IMR-90 (cell line): Measurements from ENCODE around the gene SGK1. TPM values are rescaled to one million over a fixed set of nuclear protein-coding genes. Genes with fewer than 3 reads are reported as not detected.

Experiments
- ATAC-seq: fragments of 200-7000 bp; cut with Tn5 transposase; 2 replicates; pipeline ENCODE4 v1.9.1; 2020; ENCODE audit warnings: low read depth, mild to moderate bottlenecking, moderate library complexity
- BruUV-seq: library from RNA; stranded (reverse); fragments of 400-500 nt; replicated peaks from 2 replicates; lab custom pipeline; 2021; lab: Mats Ljungman, UMichigan
- CTCF ChIA-PET: fragments of 300-600 bp; formaldehyde crosslinking; extraction: SDS; loops from one replicate; lab custom pipeline; 2021; ENCODE audit warnings: antibody characterized with exemption; lab: Yijun Ruan, JAX
- POLR2A ChIA-PET: fragments of 300-600 bp; sonication (Branson Sonifier 250); formaldehyde crosslinking; loops from one replicate; lab custom pipeline; 2022; ENCODE audit warnings: antibody characterized with exemption; ENCODE audit not compliant: unreplicated experiment; lab: Charles Lee
- DNase-seq: peaks from one replicate; pipeline ENCODE4 v3.0.0; 2013
- H2AFZ ChIP-seq: replicated peaks from 2 replicates; pipeline ENCODE3; 2013; ENCODE audit warnings: low read length, mild to moderate bottlenecking; ENCODE audit not compliant: poor library complexity
- H2AK5ac ChIP-seq: 2 replicates; pipeline ENCODE4 v1.6.1; 2013; ENCODE audit warnings: low read depth, low read length, inconsistent platforms
- H2AK9ac ChIP-seq: replicated peaks from 2 replicates; pipeline ENCODE3; 2013; ENCODE audit warnings: mild to moderate bottlenecking, low read depth, low read length, moderate library complexity; ENCODE audit not compliant: poor library complexity
- H2BK120ac ChIP-seq: 2 replicates; pipeline ENCODE4 v1.6.1; 2013; ENCODE audit warnings: low read depth, low read length, inconsistent platforms
- H2BK15ac ChIP-seq: 3 replicates; pipeline ENCODE4 v1.6.1; 2013; ENCODE audit warnings: low read depth, low read length, inconsistent platforms
- H2BK20ac ChIP-seq: 2 replicates; pipeline ENCODE4 v1.6.1; 2013; ENCODE audit warnings: low read depth, mild to moderate bottlenecking, inconsistent platforms, low read length, moderate library complexity
- H2BK5ac ChIP-seq: 2 replicates; pipeline ENCODE4 v1.6.1; 2013; ENCODE audit warnings: mild to moderate bottlenecking, low read depth, low read length, inconsistent platforms; ENCODE audit not compliant: poor library complexity, severe bottlenecking
- H3K14ac ChIP-seq: replicated peaks from 2 replicates; pipeline ENCODE4 v1.6.1; 2013; ENCODE audit warnings: low read depth, low read length, inconsistent platforms
- H3K18ac ChIP-seq: 2 replicates; pipeline ENCODE4 v1.6.1; 2013; ENCODE audit warnings: low read depth, low read length, control low read depth
- H3K23ac ChIP-seq: 2 replicates; pipeline ENCODE4 v1.6.1; 2013; ENCODE audit warnings: low read depth, low read length, inconsistent platforms
- H3K27ac ChIP-seq: 2 replicates; pipeline ENCODE4 v1.5.1; 2013; ENCODE audit warnings: mild to moderate bottlenecking, control low read depth, low read length; ENCODE audit not compliant: insufficient read depth
- H3K27me3 ChIP-seq: 2 replicates; pipeline ENCODE4 v1.6.1; 2013; ENCODE audit warnings: low read length; ENCODE audit not compliant: control insufficient read depth, insufficient read depth
- H3K36me3 ChIP-seq: 2 replicates; pipeline ENCODE4 v1.6.1; 2013; ENCODE audit warnings: low read length, mixed read lengths; ENCODE audit not compliant: control insufficient read depth, insufficient read depth
- H3K4ac ChIP-seq: 2 replicates; pipeline ENCODE4 v1.6.1; 2013; ENCODE audit warnings: low read depth, low read length, inconsistent platforms
- H3K4me1 ChIP-seq: 2 replicates; pipeline ENCODE4 v1.6.1; 2013; ENCODE audit warnings: low read length, mixed read lengths; ENCODE audit not compliant: control insufficient read depth, insufficient read depth
- H3K4me2 ChIP-seq: 2 replicates; pipeline ENCODE4 v1.6.1; 2013; ENCODE audit warnings: low read depth, mild to moderate bottlenecking, control low read depth, low read length, moderate library complexity
- H3K4me3 ChIP-seq: 2 replicates; pipeline ENCODE4 v1.5.1; 2013; ENCODE audit warnings: low read depth, mild to moderate bottlenecking, control low read depth, low read length, moderate library complexity; ENCODE audit not compliant: insufficient read depth
- H3K56ac ChIP-seq: 2 replicates; pipeline ENCODE4 v1.6.1; 2013; ENCODE audit warnings: low read length, inconsistent platforms; ENCODE audit not compliant: insufficient read depth; ENCODE audit errors: extremely low read depth
- H3K79me1 ChIP-seq, 2 experiments: 2 replicates each; pipeline ENCODE4 v1.6.1; 2013; ENCODE audit warnings: low read length in 2 of 2, inconsistent platforms in 1 of 2, low read depth in 1 of 2
- H3K9ac ChIP-seq: 2 replicates; pipeline ENCODE4 v1.6.1; 2013; ENCODE audit warnings: low read depth, low read length, control low read depth
- H3K9me1 ChIP-seq: 2 replicates; pipeline ENCODE4 v1.6.1; 2013; ENCODE audit warnings: low read length, inconsistent platforms; ENCODE audit not compliant: insufficient read depth
- H3K9me3 ChIP-seq: 2 replicates; pipeline ENCODE4 v1.6.1; 2013; ENCODE audit warnings: low read length; ENCODE audit not compliant: control insufficient read depth, insufficient read depth
- H4K20me1 ChIP-seq: 2 replicates; pipeline ENCODE4 v1.6.1; 2013; ENCODE audit warnings: low read length, inconsistent platforms; ENCODE audit not compliant: insufficient read depth
- H4K5ac ChIP-seq: 2 replicates; pipeline ENCODE4 v1.6.1; 2013; ENCODE audit warnings: mild to moderate bottlenecking, low read depth, low read length, control low read depth
- H4K8ac ChIP-seq, 2 experiments: 2 replicates each; pipeline ENCODE4 v1.6.1; 2013; ENCODE audit warnings: low read depth in 2 of 2, low read length in 2 of 2, control low read depth in 1 of 2, inconsistent platforms in 1 of 2
- H4K91ac ChIP-seq: 2 replicates; pipeline ENCODE4 v1.6.1; 2013; ENCODE audit warnings: low read depth, low read length, inconsistent platforms; ENCODE audit not compliant: insufficient read depth
- BHLHE40 ChIP-seq: fragments of 150-350 bp; IDR thresholded peaks from 2 replicates; pipeline ENCODE4 v1.6.1; 2016; ENCODE audit warnings: mild to moderate bottlenecking, low read depth, low read length
- CEBPB ChIP-seq: IDR thresholded peaks from 2 replicates; pipeline ENCODE4 v1.6.1; 2012; ENCODE audit warnings: low read depth, low read length, improper control_type of control experiment
- CHD1 ChIP-seq: IDR thresholded peaks from 2 replicates; pipeline ENCODE4 v1.6.1; 2012; ENCODE audit warnings: low read depth, low read length, improper control_type of control experiment
- FOS ChIP-seq: fragments of 150-350 bp; IDR thresholded peaks from 2 replicates; pipeline ENCODE4 v1.6.1; 2016; ENCODE audit warnings: low read depth, low read length
- MAFK ChIP-seq: IDR thresholded peaks from 2 replicates; pipeline ENCODE4 v1.6.1; 2012; ENCODE audit warnings: low read depth, low read length, improper control_type of control experiment
- MAZ ChIP-seq: IDR thresholded peaks from 2 replicates; pipeline ENCODE4 v1.6.1; 2012; ENCODE audit warnings: low read depth, mild to moderate bottlenecking, low read length, improper control_type of control experiment, moderate library complexity, borderline replicate concordance
- MXI1 ChIP-seq: IDR thresholded peaks from 2 replicates; pipeline ENCODE4 v1.6.1; 2012; ENCODE audit warnings: low read depth, mild to moderate bottlenecking, low read length, moderate library complexity, borderline replicate concordance
- NFE2L2 ChIP-seq: fragments of 150-350 bp; IDR thresholded peaks from 2 replicates; pipeline ENCODE4 v1.6.1; 2016; ENCODE audit warnings: low read depth, mild to moderate bottlenecking, low read length
- POLR2A ChIP-seq: IDR thresholded peaks from 2 replicates; pipeline ENCODE4 v1.6.1; 2012; ENCODE audit warnings: mild to moderate bottlenecking, low read depth, low read length
- RAD21 ChIP-seq: IDR thresholded peaks from 2 replicates; pipeline ENCODE4 v1.6.1; 2012; ENCODE audit warnings: low read length, improper control_type of control experiment
- RCOR1 ChIP-seq: IDR thresholded peaks from 2 replicates; pipeline ENCODE4 v1.6.1; 2012; ENCODE audit warnings: mild to moderate bottlenecking, low read length, improper control_type of control experiment; ENCODE audit not compliant: insufficient replicate concordance
- RFX5 ChIP-seq: IDR thresholded peaks from 2 replicates; pipeline ENCODE4 v1.8.0; 2012; ENCODE audit warnings: low read depth, mild to moderate bottlenecking, low read length, moderate library complexity
- SMC3 ChIP-seq: fragments of 150-350 bp; IDR thresholded peaks from 2 replicates; pipeline ENCODE4 v1.6.1; 2016; ENCODE audit warnings: low read depth, mild to moderate bottlenecking, antibody characterized with exemption, low read length, moderate library complexity
- USF2 ChIP-seq: fragments of 150-350 bp; IDR thresholded peaks from 2 replicates; pipeline ENCODE4 v1.6.1; 2017; ENCODE audit warnings: mild to moderate bottlenecking, antibody characterized with exemption, low read length, low read depth
- WGBS, 2 experiments: methylation state at CpG; one replicate each; pipeline versions ENCODE4 v1.1.5 to v1.1.7; 2013; ENCODE audit warnings: missing lambda C conversion rate in 2 of 2; ENCODE audit not compliant: insufficient read length in 1 of 2; ENCODE audit errors: extremely low coverage in 2 of 2; 5-methylcytosine and 5-hydroxymethylcytosine counted together
- dilution Hi-C: fragments of 300-500 bp; cut with HindIII; formaldehyde crosslinking; loops from one replicate; pipeline ENCODE4 v1.14.3; 2018; ENCODE audit warnings: low sequenced_read_pairs; ENCODE audit not compliant: unreplicated experiment
- in situ Hi-C: fragments of 300-500 bp; cut with MboI; formaldehyde crosslinking; loops from 3 replicates; pipeline ENCODE4 v1.14.3; 2019; ENCODE audit warnings: low sequenced_read_pairs, inconsistent platforms, mixed read lengths
- intact Hi-C: fragments of 100-400 bp; cut with micrococcal nuclease; formaldehyde crosslinking; loops from 2 replicates; pipeline ENCODE4 v1.10.0; 2022
- polyA plus RNA-seq, 3 experiments: library from polyadenylated mRNA; depleted of rRNA; stranded (reverse); fragments of >200 nt; gene quantifications; 2 replicates each; pipeline ENCODE4 v1.2.3, GENCODE V29; 2012; ENCODE audit warnings: low replicate concordance in 1 of 3
- total RNA-seq: library from RNA; depleted of rRNA; stranded (reverse); fragments of >200 nt; gene quantifications from 2 replicates; pipeline ENCODE4 v1.2.3, GENCODE V29; 2012
- TF ChIP-seq, protein P1 (sequence below): conservative IDR thresholded peaks from 2 replicates; pipeline ENCODE4 v1.5.1; 2012; ENCODE audit warnings: mild to moderate bottlenecking, low read depth, low read length, improper control_type of control experiment
- TF ChIP-seq, protein P2 (sequence below): fragments of 150-350 bp; IDR thresholded peaks from 2 replicates; pipeline ENCODE4 v1.6.1; 2016; ENCODE audit warnings: low read depth, mild to moderate bottlenecking, low read length, moderate library complexity, borderline replicate concordance

SGK1 gene
- total and polyA plus RNA-seq, 2 of the 4 experiments (the other 2 are of a cell fraction), result 121 to 255 TPM

GRCh38 chr6:134296762-134297161 is 21.1 kb downstream of the SGK1 start:
- Histone ChIP-seq H2BK120ac (peak overlapping the region; percentile 80), H4K5ac (peak overlapping the region; percentile 69), H3K9ac (no peak overlapping the region), H2BK20ac (peak overlapping the region; percentile 71), H2BK15ac (peak overlapping the region; percentile 79; the same call in 2 of the 3 replicates), H3K4me1 (peaks cover 14% of the 10 kb centered on the region), H3K14ac (peak overlapping the region; percentile 30; the same call in 1 of the 2 replicates), H3K4me2 (no peak overlapping the region), H3K27ac (peak overlapping the region; percentile 48), H3K4me3 (no peak overlapping the region), H2AFZ (no peak overlapping the region), H2AK5ac (peak overlapping the region; percentile 77), H4K20me1 (no peaks in the 10 kb centered on the region), H3K79me1 (no peaks in the 10 kb centered on the region), H2AK9ac (no peak overlapping the region), H3K4ac (peak overlapping the region; percentile 68), H3K36me3 (no peaks in the 10 kb centered on the region), H3K9me1 (peaks cover 3% of the 10 kb centered on the region), H4K8ac (peak overlapping the region; percentile 51 to 80; a peak in 2 of 4 replicates), H3K18ac (peak overlapping the region; percentile 76), H4K91ac (peak overlapping the region; percentile 83), H3K23ac (no peak overlapping the region), H3K27me3 (no peaks in the 10 kb centered on the region), H3K9me3 (no peaks in the 10 kb centered on the region), H2BK5ac (peak overlapping the region; percentile 22), H3K56ac (no peak overlapping the region)
- WGBS, 2 experiments, result 100% methylated on average over 1 of the region's 7 CpGs; no CpG with 5 or more reads in 1 of the 2 experiments
- in situ Hi-C loops, result no loop called here
- BruUV-seq, result no TSS peak
- POLR2A ChIA-PET, result no interaction called here
- ATAC-seq (no peak), DNase-seq (no peak)
- intact Hi-C loops, result loop anchor here (1.0 to 5.0 kb wide), 4 partner anchors 121 to 526 kb away; no protein-coding TSS in a partner anchor
- CTCF ChIA-PET, result interaction anchor here (1.1 kb wide), 1 partner anchor 66 kb away, joined by 3 read pairs; no protein-coding TSS in a partner anchor
- TF ChIP-seq RAD21 (no peak), BHLHE40 (no peak), MXI1 (no peak), MAFK (no peak), SMC3 (no peak), RCOR1 (no peak), POLR2A (no peak), RFX5 (no peak), CHD1 (no peak), CEBPB (no peak), FOS (no peak), NFE2L2 (no peak), MAZ (no peak), USF2 (no peak)
- TF ChIP-seq, protein P1, sequence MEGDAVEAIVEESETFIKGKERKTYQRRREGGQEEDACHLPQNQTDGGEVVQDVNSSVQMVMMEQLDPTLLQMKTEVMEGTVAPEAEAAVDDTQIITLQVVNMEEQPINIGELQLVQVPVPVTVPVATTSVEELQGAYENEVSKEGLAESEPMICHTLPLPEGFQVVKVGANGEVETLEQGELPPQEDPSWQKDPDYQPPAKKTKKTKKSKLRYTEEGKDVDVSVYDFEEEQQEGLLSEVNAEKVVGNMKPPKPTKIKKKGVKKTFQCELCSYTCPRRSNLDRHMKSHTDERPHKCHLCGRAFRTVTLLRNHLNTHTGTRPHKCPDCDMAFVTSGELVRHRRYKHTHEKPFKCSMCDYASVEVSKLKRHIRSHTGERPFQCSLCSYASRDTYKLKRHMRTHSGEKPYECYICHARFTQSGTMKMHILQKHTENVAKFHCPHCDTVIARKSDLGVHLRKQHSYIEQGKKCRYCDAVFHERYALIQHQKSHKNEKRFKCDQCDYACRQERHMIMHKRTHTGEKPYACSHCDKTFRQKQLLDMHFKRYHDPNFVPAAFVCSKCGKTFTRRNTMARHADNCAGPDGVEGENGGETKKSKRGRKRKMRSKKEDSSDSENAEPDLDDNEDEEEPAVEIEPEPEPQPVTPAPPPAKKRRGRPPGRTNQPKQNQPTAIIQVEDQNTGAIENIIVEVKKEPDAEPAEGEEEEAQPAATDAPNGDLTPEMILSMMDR, result no peak
- TF ChIP-seq, protein P2, sequence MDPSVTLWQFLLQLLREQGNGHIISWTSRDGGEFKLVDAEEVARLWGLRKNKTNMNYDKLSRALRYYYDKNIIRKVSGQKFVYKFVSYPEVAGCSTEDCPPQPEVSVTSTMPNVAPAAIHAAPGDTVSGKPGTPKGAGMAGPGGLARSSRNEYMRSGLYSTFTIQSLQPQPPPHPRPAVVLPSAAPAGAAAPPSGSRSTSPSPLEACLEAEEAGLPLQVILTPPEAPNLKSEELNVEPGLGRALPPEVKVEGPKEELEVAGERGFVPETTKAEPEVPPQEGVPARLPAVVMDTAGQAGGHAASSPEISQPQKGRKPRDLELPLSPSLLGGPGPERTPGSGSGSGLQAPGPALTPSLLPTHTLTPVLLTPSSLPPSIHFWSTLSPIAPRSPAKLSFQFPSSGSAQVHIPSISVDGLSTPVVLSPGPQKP, result no peak
- dilution Hi-C loops, result no loop called here
